ENCODE results near the gene UBL4B.
A peak's percentile ranks its signal among the peaks of the same experiment; 100 is the strongest.

The UBL4B gene

DNA sequence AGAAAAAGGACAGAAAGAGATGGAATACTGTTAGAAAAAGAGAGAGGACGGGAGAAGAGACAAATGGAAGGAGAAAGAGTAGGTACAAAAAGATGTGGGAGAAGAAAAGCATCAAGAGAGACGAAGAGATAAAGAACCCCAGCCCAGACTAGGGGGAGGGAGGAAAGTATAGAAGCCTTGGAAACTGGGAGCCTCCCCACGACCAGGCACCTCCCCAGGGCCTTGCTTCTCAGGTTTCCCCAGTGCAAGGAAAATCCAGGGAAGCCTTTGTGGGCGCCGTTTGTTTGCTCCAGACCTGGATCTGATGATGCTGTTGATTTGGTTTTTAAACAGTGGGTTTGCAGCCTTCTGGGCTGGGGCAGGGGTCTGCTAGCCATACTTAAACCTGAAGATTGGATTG lies 26.6 kb upstream of the UBL4B start:
- DNase-seq: no peak

DNA sequence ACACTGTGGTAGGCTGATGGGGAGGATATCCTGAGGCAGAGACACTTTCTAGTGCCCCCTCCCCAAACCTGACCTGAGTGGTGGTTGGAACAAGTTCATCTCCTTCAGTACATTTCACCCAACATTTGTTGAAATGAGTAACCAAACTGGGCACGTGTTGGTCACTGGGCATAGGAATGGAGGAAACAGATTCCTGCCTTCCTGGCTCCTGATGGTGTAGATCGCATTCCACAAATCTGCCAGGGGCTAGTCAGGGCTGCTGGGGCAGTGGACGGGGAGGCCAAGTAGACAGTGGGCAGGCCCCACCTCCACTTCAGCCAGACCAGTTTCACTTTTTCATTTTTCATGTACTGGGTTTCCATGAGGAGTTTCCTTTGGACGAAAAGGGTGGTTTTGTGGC lies 25.3 kb upstream of the UBL4B start:
- DNase-seq: no peak

DNA sequence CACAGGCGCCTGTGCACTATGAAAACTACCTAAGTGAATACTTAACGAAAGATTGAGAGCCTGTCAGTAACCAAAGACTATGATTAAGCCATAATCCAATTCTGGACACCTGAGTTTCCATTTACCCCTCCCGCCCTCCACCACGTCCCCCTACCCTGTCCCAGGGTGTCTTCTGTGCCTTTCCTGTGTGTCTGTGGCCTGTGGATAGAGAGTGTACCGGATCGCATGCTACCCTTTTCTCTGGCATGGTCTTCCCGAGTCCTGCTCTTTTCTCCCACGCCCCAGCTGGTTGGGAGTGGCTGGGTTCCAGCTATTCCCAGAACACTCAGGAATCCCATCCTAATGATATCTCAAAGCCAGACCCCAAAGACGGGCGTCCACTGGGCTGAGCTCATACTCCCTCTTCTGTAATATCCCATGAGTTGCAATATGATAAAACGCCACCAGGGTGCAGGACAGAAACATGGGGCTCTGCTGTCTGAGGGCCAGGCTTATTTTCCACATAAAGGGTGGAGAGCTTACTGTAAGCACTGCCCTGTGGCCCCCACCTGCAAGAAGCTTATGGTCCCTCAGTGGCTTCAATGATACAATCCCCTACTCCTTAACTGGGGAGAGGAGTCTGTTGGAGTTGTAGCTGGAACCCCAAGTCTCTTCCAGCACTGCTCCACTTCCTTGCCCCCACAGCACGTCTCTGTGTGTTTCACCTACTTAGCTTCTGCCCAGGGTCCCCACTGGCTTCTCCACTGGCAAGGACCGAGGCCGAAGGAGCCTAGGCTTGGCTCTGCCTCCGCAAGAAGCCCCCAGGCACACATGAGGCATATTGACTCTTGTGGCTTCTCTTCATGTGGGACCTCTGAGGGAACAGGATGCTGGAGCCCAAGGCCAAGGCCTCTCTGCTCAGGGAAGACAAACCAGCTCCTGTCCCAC lies 24.2 kb upstream of the UBL4B start:
- DNase-seq: no peak

DNA sequence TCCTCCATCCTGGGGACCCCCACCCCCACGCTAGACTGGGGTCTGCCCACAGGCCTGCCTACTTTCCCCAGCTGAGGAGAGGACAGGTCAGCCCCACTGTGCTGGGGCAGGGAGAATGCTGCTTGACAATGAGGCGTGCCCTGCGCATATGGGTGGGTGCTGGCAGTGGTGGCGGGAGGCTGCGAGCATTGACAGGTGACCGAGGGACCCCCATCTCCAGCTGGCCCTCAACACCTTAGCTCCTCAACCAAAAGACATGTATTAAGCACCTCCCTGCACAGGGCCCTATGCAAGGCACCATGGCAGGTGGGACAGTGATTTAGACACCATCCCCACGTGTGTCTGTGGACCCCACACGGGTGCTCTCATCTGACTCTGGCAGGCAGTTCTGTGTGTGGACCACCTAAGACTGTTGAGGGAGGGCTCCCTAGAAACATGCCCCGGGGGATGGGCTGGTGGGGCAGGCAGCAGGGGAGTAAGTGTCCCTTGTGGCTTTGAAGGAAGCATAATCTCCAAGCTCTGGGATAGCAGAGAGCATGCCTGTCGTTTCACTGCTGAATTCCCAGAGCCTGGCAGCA lies 23.4 kb upstream of the UBL4B start:
- DNase-seq: no peak

DNA sequence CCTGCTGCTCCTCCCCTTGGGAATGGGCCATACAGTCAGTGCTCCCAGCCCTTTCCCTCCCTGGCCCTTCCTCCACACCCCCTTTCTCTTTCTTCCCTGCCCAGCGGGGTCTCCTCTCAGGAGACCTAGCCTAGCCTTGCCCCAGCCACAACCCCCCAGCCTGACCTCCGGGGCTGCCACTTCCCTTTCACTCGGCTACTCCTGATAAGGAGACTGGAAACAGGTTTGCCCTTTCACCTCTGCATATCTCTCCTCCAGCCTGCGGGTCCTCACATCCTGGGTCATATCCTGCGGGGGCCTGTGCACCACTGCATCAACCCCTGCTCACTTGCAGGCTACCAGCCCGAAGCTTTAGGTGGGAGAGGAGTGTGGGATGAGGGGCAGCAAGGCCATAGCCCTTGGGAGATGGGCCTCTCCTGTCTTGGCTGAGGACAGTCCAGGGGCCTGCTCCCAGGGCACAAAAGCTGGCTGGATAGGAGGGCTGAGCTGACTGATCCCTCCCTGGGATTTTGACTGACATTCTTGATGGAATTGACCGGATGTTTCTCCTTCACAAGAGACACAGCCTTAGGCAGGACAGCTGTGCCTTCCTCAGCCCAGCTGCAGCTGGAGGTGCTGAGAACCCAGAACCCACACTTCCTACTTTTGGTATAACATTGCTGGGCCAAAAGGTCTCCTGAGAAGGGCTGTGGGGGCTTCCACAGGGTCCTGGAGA lies 22.5 kb upstream of the UBL4B start:
- no peak for DNase-seq

DNA sequence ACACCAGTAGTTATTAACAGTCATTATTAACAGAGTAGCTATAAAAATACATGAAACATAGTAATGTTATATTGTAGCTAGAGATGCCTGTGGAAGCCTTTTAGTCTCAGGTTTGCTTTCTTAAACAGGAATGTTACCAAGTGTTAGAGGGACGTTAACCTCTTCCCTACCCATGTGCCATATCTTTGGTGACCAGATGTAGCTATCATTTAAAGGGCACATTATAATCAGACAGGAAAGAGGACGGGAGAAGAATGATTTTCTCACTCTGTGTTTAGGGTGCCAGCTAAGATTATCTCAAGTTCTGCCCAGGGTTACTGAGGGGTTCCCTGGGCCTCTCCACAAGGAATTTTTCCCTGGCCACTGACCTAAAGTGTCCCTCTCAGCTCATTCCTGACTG lies 20.9 kb upstream of the UBL4B start:
- DNase-seq: no peak

DNA sequence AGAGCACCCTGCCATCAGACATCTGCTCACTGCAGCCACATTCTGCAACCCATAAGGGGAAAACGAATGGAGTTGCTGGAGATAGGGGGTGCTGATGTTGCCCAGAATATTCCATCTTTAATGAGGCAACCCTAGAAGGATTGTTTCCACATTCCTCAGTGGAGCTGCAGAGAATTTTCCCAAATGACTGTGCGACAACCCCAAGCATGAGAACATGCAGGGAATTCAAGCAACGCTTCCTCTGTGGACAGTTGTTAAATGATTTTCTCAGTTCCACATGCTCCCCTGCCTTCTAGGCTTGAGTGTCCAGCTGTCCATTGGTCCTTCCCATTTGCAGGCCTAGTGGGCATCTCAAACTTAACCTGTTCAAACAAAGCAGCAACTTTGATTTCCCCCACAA lies 20.5 kb upstream of the UBL4B start:
- no peak for DNase-seq

DNA sequence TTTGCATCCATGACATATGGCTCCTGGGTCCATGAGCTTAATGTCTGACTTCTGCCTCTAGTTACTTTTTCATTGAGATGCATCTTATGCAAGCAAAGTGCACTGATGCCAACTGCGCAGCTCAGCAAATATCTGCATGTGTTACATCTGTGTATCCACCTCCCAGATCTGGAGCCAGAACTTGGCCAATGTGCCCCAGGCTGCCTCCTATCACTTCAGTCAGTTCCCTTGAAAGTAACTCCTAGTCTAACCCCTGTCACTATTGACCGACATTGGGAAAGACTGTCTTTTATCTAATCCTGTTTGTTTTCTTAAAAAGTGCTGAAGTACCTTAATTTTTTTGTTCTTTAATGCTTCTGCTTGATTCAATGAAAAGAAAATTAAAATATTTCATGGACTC lies 19.3 kb upstream of the UBL4B start:
- no peak for DNase-seq

DNA sequence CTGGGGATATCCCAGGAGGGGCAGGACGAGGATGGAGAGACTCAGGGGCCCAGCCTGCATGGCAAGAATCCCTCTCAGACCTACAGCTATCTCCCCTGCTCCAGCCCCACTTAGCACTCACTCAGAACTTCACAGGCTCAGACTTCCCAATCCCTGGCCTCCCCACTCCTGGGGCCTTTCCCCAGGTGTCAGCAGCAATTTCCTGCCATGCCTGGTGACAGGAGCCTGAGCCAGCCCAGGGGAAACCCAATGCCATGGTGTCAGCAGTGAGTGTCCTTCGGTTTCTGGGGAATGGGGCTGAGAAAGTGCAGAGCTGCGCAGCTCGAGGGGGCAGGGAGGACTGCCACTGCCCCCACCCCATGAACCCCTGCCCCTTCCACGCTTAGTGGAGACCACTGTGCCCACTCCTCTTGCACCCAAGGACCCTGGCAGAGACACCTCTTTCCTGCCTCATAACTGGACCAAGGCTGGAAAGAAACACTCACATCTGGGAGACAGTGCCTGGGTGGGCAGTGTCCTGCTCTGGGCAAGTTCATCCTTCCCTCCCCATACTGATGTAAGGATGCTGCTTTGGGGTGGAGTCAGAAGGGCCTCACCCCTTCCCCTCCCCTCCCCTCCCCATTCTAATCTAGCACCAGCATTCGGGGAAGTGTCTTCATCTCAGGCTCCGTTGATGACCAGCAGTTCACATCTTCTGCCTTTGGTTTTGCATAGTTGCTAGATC lies 17.1 kb upstream of the UBL4B start:
- no peak for DNase-seq

DNA sequence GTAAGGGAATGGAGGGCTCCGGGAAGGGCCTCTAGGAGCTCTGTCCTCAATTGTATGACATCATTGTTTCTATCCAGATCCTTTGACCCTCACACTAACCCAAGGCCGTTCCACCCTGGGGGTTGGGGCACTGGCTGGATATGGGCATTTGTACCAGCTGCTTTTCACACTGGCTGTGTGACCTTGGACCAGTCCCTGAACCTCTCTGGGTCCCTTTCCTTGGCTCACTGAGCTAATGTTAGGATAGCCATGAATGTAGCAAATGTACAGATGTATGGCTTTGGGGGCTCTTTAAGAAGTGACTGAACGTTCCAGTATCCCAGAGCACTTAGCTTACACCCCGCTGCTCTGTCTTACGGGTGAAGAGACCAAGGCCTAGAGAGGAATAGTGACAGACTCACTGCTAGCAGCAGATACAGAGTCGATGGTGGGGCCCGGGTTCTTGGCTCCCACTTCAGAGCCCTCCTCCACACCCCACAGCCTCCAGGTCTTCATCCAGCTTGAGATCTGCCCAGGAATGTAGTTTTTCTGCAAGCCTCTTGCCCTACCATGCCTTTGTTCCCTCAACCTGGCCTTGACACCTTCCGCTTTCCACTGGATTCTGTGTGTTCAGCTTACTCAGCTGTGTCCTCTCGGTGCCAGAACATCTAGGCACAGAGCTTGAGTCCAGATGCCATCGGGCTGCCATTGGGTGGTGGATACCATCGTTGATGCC lies 14.6 kb upstream of the UBL4B start:
- DNase-seq: no peak

DNA sequence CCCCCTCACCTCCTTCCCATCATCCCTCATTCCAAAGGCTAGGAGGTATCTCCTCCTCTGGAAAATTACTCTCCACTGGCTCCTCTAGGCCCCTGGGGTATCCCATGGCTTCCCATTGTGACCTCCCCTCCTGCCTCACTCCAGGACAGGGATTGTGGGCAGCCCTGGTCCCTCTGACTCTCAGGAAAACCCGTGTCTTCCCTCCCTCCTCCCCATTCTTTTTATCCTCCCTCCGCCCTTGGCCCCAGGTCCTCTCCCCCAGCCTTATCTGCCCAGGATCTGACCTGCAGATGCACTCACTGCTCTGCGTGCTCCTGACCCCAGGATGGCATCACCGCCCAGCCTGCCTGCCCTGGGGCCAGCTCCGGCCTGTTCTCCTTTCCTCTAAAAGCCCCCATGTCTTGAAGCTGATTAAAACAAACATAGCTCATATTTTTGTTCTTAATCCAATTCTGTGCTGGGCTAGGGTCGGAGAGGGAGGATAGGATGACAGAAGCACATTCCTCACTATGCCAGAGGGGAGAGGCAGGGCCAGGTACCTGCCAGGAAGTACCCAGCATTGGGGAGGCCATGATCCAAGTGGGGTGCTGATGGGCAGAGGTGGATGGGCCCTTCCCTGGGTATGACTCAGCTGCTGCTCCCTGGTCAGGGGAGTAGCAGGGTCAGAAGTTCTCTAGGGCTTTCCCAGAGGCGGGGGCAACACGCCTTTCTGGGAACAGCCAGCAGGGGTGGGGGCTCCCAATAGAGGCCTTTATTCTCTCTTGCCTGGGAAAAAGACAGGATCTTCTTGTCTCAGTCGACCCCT lies 13.8 kb upstream of the UBL4B start:
- no peak for DNase-seq

DNA sequence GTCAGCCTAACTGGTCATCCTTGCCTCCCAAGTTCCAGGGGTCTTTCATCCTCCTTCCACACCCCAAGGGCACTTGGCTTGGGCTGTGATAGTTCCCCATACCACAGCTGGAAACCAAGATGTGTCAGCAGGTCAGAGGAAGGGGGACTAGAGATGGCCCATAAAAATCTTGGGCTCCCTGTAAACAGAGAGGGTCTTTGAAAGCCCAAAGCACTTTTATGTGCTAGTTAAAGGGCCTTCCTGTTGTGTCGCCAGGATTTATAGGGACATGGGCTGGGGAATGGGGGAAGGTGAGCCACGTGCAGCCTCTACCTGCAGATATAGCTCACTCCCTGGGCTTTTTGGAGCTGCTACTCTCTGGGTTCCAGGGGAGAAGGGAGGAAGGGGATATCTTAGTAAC lies 11.9 kb upstream of the UBL4B start:
- no peak for DNase-seq

DNA sequence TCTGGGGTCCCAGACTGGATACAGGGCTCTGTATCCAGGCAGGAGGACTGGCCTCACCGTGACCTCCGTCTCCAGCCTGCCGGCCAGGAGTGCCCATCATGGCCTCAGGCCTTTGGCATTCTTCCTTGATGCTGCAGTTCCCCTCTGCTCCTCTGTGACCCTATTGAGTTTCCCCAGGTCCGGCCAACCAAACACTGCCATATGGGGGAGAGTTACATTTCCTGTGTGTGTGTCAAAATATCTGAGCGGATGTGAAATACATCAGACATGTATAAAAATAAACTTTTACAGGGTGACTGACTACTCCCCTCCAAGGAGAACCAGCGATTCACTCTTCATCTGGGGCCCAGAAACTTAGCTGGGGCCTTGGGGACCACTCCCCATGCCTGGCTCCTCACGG lies 10.2 kb upstream of the UBL4B start:
- no peak for DNase-seq

DNA sequence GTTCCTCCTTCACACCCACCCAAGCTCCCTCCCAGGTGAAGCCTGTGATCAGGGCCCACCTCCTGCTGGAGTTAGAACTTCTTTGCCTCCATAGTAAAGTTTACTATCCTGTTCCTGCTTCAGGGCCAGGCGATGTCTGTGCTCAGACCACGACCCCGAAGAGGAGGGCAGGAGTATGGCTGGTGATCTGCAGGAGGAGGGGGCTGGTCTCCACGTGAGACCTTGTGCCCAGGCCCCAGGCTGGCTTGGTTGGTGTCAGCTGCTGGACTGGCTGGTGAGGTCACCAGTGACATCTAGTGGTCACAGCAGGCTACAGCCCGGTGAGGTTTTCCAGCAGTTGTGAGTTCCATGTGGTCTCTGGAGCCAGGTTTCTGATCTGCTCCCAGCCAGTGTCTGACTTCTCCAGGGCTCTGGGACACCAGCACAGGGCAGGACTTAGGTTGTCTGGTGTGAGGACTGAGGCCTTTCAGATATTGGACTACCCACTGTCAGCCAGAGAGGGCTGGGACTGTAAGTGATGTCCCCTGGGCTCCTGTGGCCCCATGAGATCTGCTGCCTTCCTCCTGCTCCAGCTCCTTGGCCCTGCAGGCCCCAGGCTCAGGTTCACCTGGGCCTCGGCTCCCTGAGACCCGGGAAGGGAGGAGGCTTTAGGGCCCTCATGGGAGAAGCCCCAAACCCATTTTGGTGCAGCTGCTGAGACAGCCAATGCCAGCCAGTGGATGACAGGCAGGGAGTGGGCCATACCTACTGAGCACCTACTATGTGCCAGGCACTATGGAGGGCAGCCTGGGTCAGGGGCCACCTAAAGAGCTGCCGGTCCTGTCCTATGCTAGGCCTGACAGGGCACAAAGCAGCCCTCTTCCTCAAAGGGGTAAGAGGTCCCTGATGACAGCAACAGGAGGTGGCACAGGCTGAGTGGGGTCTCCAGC lies 6.0 kb upstream of the UBL4B start:
- DNase-seq: peak; percentile 60

DNA sequence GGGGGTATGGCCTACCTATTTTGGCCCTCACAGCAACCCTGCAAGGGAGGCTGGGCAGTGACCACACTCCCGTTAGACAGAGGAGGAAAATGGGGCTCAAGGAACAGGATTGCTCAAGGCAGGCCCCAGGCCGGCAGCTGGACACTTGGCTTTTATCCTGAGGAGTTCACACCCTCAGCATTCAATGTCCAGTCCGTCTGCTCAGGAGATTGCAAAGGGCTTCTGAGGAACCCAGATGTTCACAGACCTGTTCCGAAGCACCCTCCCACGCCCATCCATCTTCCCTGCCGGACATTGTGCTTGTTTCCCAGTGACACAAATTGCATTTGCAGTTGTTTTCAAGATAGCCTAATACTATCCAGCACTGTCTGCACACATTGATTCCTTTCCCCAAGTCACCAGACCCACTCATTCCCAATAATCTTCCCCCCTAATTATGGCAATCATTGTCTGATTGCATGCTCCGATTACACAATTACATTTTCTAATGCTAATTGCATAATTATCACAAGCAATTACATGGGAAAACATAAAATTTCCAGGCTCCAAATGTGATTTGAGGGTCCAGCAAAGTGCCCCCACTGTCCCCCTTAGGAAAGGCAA lies 4.3 kb upstream of the UBL4B start:
- no peak for DNase-seq

DNA sequence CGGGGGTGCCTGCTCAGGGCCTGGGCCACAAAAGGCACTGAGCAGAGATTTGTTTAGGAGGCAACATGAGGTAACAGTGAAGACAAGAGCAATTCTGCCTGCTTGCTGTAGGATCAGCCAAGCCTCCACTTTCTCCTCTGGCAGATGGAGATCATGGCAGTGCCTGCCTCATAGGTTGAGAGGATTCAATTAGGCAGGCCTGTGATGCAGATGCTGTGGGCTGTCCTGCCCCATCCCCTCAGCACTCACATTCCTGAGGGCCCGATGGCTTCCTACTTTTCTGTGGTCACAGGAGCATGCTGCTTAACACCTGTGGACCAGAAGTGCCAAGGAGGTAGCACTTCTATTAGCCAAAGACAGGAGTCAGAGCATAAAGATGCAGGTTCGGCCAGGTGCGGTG lies 1.2 kb upstream of the UBL4B start:
- DNase-seq: no peak

DNA sequence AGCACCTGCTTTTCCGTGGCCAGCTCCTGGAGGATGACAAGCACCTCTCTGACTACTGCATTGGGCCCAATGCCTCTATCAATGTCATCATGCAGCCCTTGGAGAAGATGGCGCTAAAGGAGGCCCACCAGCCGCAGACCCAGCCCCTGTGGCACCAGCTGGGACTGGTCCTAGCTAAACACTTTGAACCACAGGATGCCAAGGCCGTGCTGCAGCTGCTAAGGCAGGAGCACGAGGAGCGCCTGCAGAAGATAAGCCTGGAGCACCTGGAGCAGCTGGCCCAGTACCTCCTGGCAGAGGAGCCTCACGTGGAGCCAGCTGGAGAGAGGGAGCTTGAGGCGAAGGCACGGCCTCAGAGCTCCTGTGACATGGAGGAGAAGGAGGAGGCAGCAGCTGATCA lies 413 bp downstream of the UBL4B start:
- DNase-seq: no peak

DNA sequence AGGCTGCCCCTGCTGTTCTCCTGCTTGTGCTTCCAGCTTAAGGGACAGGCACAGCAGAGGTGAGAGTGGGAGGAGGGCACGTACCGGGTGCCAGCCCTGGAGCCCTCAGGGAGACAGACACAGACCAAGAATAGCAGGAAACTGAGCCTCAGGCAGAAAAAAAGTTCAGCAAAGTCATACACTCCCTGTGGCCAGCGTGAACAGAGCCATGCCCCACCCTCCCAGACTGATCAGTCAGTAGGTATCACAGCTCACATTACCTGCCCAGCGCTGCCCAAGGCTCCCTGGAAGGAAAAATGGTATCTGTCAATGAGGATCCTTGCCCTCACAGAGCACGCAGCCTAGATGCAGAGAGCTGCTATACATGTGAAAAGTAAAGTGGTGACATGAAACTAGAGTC lies 1.3 kb downstream of the UBL4B start:
- no peak for DNase-seq

DNA sequence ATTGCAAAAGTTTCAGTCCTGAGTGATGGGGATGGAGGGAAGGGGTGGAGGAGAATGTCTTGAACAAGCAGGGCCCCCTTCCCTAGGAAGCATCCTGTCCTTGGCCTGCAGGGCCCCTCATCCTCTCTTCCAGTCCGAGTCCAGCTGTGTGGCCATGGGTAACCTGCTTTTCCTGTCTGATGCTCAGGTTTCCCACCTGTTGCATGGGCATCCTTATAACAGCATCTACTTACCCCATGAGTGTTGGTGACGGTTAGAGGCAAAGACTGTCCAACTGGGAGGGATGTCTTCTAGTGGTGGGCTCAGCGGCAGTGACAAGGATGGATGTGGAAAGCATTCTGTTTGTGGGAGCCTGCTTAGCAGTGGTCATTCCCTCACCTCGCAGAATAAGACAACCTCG lies 1.9 kb downstream of the UBL4B start:
- no peak for DNase-seq

DNA sequence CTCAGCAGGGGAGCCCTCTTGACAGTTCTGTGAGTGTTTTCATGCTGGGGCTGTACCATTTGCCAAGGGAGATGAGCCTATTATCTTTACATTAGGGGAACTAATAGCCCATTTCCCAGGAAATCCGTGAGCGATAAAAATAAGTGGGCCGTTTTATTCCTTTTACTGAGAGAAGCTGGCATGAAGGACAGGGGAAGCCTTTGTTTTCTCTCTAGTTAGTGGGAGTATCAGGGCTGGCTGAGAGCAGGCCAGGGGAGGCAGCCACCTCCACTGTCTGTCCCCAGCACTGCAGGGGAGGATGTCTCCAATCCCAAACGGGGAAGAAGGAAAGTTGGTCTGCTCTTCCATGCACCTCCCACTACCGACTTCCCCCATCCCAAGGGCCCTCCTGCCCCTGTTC lies 2.5 kb downstream of the UBL4B start:
- no peak for DNase-seq
